HG03469 (cell line): ENCODE results near the gene MS4A3.
"Not testable (repeated sequence)": the region's sequence is repeated elsewhere in the genome, so short reads cannot be mapped to it uniquely, and the experiment has no call there.

Source experiments
- ATAC-seq: cut with Tn5 transposase; IDR thresholded peaks from one replicate; pipeline ENCODE4 v1.9.1; 2021; ENCODE audit warnings: mild to moderate bottlenecking, moderate library complexity, moderate number of reproducible peaks; ENCODE audit not compliant: unreplicated experiment

The MS4A3 gene

DNA sequence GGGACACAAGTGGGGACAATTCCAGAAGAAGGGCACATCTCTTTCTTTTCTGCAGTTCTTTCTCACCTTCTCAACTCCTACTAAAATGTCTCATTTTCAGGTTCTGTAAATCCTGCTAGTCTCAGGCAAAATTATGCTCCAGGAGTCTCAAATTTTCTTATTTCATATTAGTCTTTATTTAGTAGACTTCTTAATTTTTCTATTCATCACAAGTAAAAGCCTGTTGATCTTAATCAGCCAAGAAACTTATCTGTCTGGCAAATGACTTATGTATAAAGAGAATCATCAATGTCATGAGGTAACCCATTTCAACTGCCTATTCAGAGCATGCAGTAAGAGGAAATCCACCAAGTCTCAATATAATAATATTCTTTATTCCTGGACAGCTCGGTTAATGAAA lies 31.9 kb downstream of the MS4A3 start, which contains the start of gene MS4A2:
MS4A2 (plus strand) TSS at position 301 of the 400 bp plus-strand sequence. CDS start 102 bp downstream, outside the sequence.
- ATAC-seq, result no peak

- ATAC-seq, result no peak
These were observed 39.1 kb downstream of the MS4A3 start for GRCh38 chr11:60095477-60096120.

DNA sequence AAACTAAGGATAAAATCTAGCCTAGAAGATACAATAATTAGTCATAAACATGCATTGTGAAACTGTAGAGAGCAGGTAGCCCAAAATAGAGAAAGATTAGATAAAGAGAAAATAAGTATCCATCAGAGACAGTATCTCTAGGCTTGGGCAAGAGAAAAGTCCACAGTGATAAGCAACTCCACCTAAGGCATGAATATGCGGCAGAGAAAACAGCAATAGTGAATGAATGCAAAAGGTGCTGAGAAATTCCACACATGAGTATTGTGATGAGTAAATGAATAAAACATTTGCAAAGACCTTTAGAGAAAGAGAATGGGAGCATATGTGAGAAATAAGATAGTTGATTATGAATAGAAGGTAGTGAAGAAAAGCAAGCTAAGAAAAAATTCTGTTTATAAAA lies 40.7 kb downstream of the MS4A3 start:
- no peak for ATAC-seq

GRCh38 chr11:60098508-60098907 lies 42.0 kb downstream of the MS4A3 start:
- no peak for ATAC-seq

GRCh38 chr11:60100516-60100915 lies 44.1 kb downstream of the MS4A3 start:
- no peak for ATAC-seq

- not testable (repeated sequence) for ATAC-seq
These were observed 44.9 kb downstream of the MS4A3 start for GRCh38 chr11:60101368-60101767.

DNA sequence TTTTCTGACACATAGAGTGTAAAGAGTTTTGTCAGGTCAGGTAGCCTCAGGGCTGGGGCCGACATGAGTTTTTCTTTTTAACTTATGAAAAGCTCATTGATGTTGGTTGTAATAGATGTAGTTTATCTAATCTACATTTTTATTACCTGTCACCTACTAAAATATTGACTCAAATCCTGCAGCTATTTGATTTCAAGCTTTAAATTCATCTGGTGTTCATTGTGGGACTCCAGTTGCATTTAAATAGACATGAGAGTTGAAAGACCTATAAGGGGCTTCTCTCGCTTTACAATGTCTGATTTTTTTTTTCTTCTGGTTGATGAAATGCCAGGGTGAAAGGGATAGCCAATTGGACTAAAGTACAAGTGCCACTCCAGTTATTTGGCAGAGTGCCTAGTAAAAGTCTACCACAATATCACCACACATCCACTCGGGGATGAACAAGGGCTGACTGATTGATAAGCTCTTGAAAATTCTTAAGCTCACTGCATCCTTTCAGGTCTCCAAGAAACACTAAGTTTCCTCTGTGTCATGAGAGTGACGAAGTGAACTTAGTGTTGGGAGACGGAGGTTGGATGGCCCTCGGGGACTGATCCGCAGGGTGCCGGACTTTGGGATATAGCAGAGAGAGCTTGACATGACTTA lies 48.1 kb downstream of the MS4A3 start:
- not testable (repeated sequence) for ATAC-seq

DNA sequence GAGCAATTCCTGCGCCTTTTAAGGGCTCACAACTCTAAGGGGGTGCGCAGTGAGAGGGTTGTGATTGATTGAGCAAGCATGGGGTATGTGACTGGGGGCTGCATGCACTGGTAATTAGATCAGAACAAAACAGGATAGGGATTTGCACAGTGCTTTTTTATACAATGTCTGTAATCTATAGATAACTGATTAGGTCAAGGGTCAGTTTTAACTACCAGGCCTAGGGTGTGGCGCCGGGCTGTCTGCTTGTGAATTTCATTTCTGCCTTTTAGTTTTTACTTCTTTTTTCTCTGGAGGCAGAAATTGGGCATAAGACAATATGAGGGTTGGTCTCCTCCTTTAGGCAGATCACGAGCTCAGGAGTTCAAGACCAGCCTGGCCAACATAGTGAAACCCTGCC lies 52.2 kb downstream of the MS4A3 start:
- not testable (repeated sequence) for ATAC-seq

GRCh38 chr11:60111793-60112192 lies 55.3 kb downstream of the MS4A3 start:
- no peak for ATAC-seq

DNA sequence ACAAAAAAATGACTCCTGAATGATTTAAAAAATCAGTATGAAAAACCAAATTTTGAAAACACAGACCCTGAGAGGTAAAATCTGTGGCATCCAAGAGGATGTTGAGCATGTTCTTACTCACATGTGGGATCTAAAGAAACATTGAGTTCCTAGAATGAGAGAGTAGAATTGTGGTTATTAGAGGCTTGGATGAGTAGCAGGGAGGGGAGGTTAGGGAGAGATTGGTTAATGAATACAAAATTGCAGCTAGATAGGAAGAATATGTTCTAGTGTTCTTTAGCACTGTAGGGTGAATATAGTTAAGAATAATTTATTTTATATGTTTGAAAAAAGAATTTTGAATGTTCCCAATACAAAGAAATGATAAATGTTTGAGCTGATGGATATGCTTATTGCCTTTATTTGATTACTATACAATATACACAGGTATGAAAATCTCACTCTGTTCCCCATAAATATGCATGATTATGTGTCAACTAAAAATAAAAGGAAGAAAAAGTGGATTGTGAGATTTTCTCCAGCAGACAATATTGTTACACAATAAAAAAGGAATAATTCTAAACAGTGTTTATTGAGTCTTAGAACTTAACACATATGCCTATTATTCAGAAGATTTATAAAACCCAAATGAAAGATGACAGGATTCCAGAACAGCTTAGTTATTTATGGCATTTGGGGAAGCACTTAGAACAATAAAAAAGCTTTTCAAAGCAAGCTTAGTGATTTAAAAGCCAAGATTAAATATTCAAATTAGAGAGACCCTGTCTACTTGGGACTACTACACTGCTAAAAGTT lies 60.7 kb downstream of the MS4A3 start:
- ATAC-seq, result no peak

DNA sequence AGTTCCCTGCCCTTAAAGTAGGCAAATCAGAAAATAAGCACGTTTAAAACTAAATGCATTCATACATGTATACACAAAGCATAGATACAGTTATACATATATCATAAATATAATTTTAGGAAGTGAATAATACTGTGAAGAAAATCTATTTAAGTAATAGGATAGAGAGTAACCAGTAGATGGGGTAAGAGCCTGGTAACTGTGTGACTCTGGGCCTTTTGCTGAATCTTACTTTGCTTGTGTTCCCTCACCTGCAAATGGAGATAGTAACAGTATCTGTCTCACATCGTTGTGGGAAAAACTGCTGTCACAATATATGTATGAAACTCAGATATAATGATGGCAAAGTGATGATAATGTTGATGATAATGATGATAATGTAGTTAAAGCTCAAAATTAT lies 61.9 kb downstream of the MS4A3 start:
- ATAC-seq, result no peak

GRCh38 chr11:60119710-60120109 lies 63.2 kb downstream of the MS4A3 start:
- no peak for ATAC-seq
